Measurements from ENCODE around the gene WDR27.
A peak's percentile ranks its signal among the peaks of the same experiment; 100 is the strongest.

The WDR27 gene

GRCh38 chr6:169510871-169511270, 191.0 kb downstream of the WDR27 start:
- H3K9me3 ChIP-seq (ENCODE audit: control insufficient read depth, insufficient read depth, low read depth, low read length), result no peaks in the 10 kb centered on the region
- POLR2A ChIA-PET, result no interaction called here
- no peaks in the 10 kb centered on the region for H3K36me3 ChIP-seq (ENCODE audit: control insufficient read depth in 2 of 2, insufficient read depth in 1 of 2, low read length in 2 of 2)
- H3K27ac ChIP-seq (ENCODE audit: extremely low read depth, low read depth, low read length), result no peak overlapping the region
- TF ChIP-seq CTCF (tag by site-specific recombination; IDR thresholded peaks at IDR 0.05) (no peak), ZNF544 (tag by site-specific recombination; IDR thresholded peaks at IDR 0.05) (no peak), ZNF37A (tag by site-specific recombination; IDR thresholded peaks at IDR 0.05) (no peak), HOXD13 (CRISPR knock-in tag; IDR thresholded peaks at IDR 0.05; ENCODE audit: borderline replicate concordance) (no peak), ZXDB (tag by site-specific recombination; IDR thresholded peaks at IDR 0.05) (no peak), ZNF26 (tag by site-specific recombination; IDR thresholded peaks at IDR 0.05) (no peak), ZNF530 (tag by site-specific recombination; IDR thresholded peaks at IDR 0.05; ENCODE audit: low read depth) (no peak)
- no peak overlapping the region for H3K4me3 ChIP-seq (ENCODE audit: low read depth, low read length)
- no peaks in the 10 kb centered on the region for H3K4me1 ChIP-seq (ENCODE audit: control insufficient read depth, insufficient read depth, low read length)
- CTCF ChIA-PET, result interaction anchor here (0.6 to 1.6 kb wide), 3 partner anchors 10 to 449 kb away, joined by 3 to 5 read pairs (median 4); no protein-coding TSS in a partner anchor

- POLR2A ChIA-PET, result no interaction called here
- Histone ChIP-seq H3K9me3 (ENCODE audit: control insufficient read depth, insufficient read depth, low read depth, low read length) (no peaks in the 10 kb centered on the region), H3K4me3 (ENCODE audit: low read depth, low read length) (no peak overlapping the region), H3K27ac (ENCODE audit: extremely low read depth, low read depth, low read length) (no peak overlapping the region), H3K36me3 (ENCODE audit: control insufficient read depth in 2 of 2, insufficient read depth in 1 of 2, low read length in 2 of 2) (no peaks in the 10 kb centered on the region), H3K4me1 (ENCODE audit: control insufficient read depth, insufficient read depth, low read length) (no peaks in the 10 kb centered on the region)
- TF ChIP-seq ZNF510 (tag by site-specific recombination; IDR thresholded peaks at IDR 0.05; ENCODE audit: insufficient replicate concordance) (peak; percentile 87), ZNF184 (tag by site-specific recombination; IDR thresholded peaks at IDR 0.05) (no peak)
- CTCF ChIA-PET, result interaction anchor here (0.9 to 1.1 kb wide), 2 partner anchors 13 to 14 kb away, joined by 3 to 6 read pairs; no protein-coding TSS in a partner anchor
Measured at GRCh38 chr6:169508452-169508851, 193.4 kb downstream of the WDR27 start.

- TF ChIP-seq BCL11B (tag by site-specific recombination; IDR thresholded peaks at IDR 0.05; ENCODE audit: low read depth), result no peak
- TF ChIP-seq ZNF398 (tag by site-specific recombination; IDR thresholded peaks at IDR 0.05), result no peak
- TF ChIP-seq ZNF585B (tag by site-specific recombination; IDR thresholded peaks at IDR 0.05), result no peak
- no peak for TF ChIP-seq ELK4 (IDR thresholded peaks at IDR 0.05; ENCODE audit: borderline replicate concordance, low read depth, low read length)
- no peak for TF ChIP-seq ZNF211 (tag by site-specific recombination; IDR thresholded peaks at IDR 0.05; ENCODE audit: low read depth)
- Histone ChIP-seq H3K36me3 (ENCODE audit: control insufficient read depth in 2 of 2, insufficient read depth in 1 of 2, low read length in 2 of 2) (no peaks in the 10 kb centered on the region), H3K4me3 (ENCODE audit: low read depth, low read length) (no peak overlapping the region), H3K27ac (ENCODE audit: extremely low read depth, low read depth, low read length) (no peak overlapping the region), H3K9me3 (ENCODE audit: control insufficient read depth, insufficient read depth, low read depth, low read length) (no peaks in the 10 kb centered on the region), H3K4me1 (ENCODE audit: control insufficient read depth, insufficient read depth, low read length) (no peaks in the 10 kb centered on the region)
- POLR2A ChIA-PET, result no interaction called here
- CTCF ChIA-PET, result no interaction called here
Measured at GRCh38 chr6:169503422-169504152, 198.2 kb downstream of the WDR27 start.

Measured in HEK293 (cell line).